Neural cell (in vitro differentiated cells): ENCODE results near the gene OGA. TPM values are rescaled to one million over a fixed set of nuclear protein-coding genes. Genes with fewer than 3 reads are reported as not detected.
A peak's percentile ranks its signal among the peaks of the same experiment; 100 is the strongest.

ENCODE experiments used
- H2AFZ ChIP-seq: fragments of 200-600, 300-800 bp; sonication (generic), shearing (Covaris generic); 2 replicates; pipeline ENCODE4 v1.6.0; 2014; ENCODE audit warnings: low read depth, mild to moderate bottlenecking, antibody characterized with exemption, low read length, moderate library complexity
- H3F3A ChIP-seq: fragments of 200-600 bp; shearing (Covaris generic); 2 replicates; pipeline ENCODE4 v1.6.1; 2016; ENCODE audit warnings: mild to moderate bottlenecking, moderate library complexity, mixed read lengths, antibody characterized with exemption, low read length; ENCODE audit not compliant: insufficient read depth, poor library complexity, severe bottlenecking
- H3K27ac ChIP-seq: fragments of 200-600, 300-800 bp; sonication (generic), shearing (Covaris generic); 2 replicates; pipeline ENCODE4 v1.5.1; 2014; ENCODE audit warnings: mild to moderate bottlenecking, low read length, moderate library complexity
- H3K27me3 ChIP-seq: fragments of 300-800, 200-600 bp; sonication (generic), shearing (Covaris generic); 2 replicates; pipeline ENCODE4 v1.6.0; 2014; ENCODE audit warnings: mild to moderate bottlenecking, low read depth, low read length, moderate library complexity; ENCODE audit not compliant: insufficient read depth
- H3K36me3 ChIP-seq: fragments of 300-800, 200-600 bp; sonication (generic), shearing (Covaris generic); 2 replicates; pipeline ENCODE4 v1.5.1; 2014; ENCODE audit warnings: mild to moderate bottlenecking, antibody characterized with exemption, low read length, moderate library complexity; ENCODE audit not compliant: insufficient read depth
- H3K4me2 ChIP-seq: fragments of 300-800, 200-600 bp; sonication (generic), shearing (Covaris generic); 2 replicates; pipeline ENCODE4 v1.6.0; 2014; ENCODE audit warnings: mild to moderate bottlenecking, low read length
- H3K4me3 ChIP-seq: fragments of 300-800, 200-600 bp; sonication (generic), shearing (Covaris generic); 2 replicates; pipeline ENCODE4 v1.5.1; 2014; ENCODE audit warnings: mild to moderate bottlenecking, low read length, moderate library complexity
- H3K79me2 ChIP-seq: fragments of 200-600 bp; shearing (Covaris generic); replicated peaks from 2 replicates; pipeline ENCODE4 v1.6.0; 2014; ENCODE audit warnings: mild to moderate bottlenecking, low read length, moderate library complexity; ENCODE audit not compliant: insufficient read depth
- H3K9ac ChIP-seq: fragments of 300-800, 200-600 bp; sonication (generic), shearing (Covaris generic); 2 replicates; pipeline ENCODE4 v1.6.1; 2016; ENCODE audit warnings: mild to moderate bottlenecking, low read length, mixed read lengths
- H3K9me2 ChIP-seq: fragments of 200-600 bp; shearing (Covaris generic); 2 replicates; pipeline ENCODE4 v1.6.1; 2016; ENCODE audit warnings: mild to moderate bottlenecking, low read length, mixed read lengths; ENCODE audit not compliant: insufficient read depth
- H3K9me3 ChIP-seq: fragments of 200-600, 300-800 bp; sonication (generic), shearing (Covaris generic); 2 replicates; pipeline ENCODE4 v1.6.1; 2016; ENCODE audit warnings: mild to moderate bottlenecking, mixed run types, low read length, moderate library complexity, mixed read lengths
- H4K20me1 ChIP-seq: fragments of 200-600 bp; shearing (Covaris generic); 2 replicates; pipeline ENCODE4 v1.6.1; 2016; ENCODE audit warnings: mild to moderate bottlenecking, mixed run types; ENCODE audit not compliant: insufficient read depth
- CTCF ChIP-seq: fragments of 450-650 bp; IDR thresholded peaks from 2 replicates; pipeline ENCODE4 v1.5.1; 2014; ENCODE audit warnings: antibody characterized with exemption, mild to moderate bottlenecking, moderate library complexity; ENCODE audit not compliant: poor library complexity, severe bottlenecking
- EP300 ChIP-seq: fragments of 450-650 bp; conservative IDR thresholded peaks from 2 replicates; pipeline ENCODE4 v1.6.1; 2014; ENCODE audit warnings: antibody characterized with exemption, mild to moderate bottlenecking, moderate library complexity; ENCODE audit not compliant: poor library complexity, severe bottlenecking
- EZH2 ChIP-seq: fragments of 200-600, 300-800 bp; shearing (Covaris generic), sonication (generic); IDR thresholded peaks from 2 replicates; pipeline ENCODE4 v1.6.1; 2014; ENCODE audit warnings: antibody characterized with exemption, low read length, borderline replicate concordance, mild to moderate bottlenecking; ENCODE audit not compliant: insufficient read depth, poor library complexity, severe bottlenecking
- MXI1 ChIP-seq: fragments of 450-650 bp; conservative IDR thresholded peaks from 2 replicates; pipeline ENCODE4 v1.6.1; 2014; ENCODE audit warnings: antibody characterized with exemption, mild to moderate bottlenecking; ENCODE audit not compliant: poor library complexity, severe bottlenecking
- POLR2AphosphoS5 ChIP-seq: IDR thresholded peaks from 2 replicates; pipeline ENCODE4 v1.6.1; 2012
- RAD21 ChIP-seq: fragments of 450-650 bp; conservative IDR thresholded peaks from 2 replicates; pipeline ENCODE4 v1.6.1; 2014; ENCODE audit warnings: antibody characterized with exemption, mild to moderate bottlenecking, moderate library complexity
- REST ChIP-seq: IDR thresholded peaks from 2 replicates; pipeline ENCODE4 v1.6.1; 2012; ENCODE audit warnings: borderline replicate concordance
- SMC3 ChIP-seq: fragments of 450-650 bp; conservative IDR thresholded peaks from 2 replicates; pipeline ENCODE4 v1.6.1; 2014; ENCODE audit warnings: antibody characterized with exemption, mild to moderate bottlenecking, moderate library complexity; ENCODE audit not compliant: poor library complexity
- TAF1 ChIP-seq: IDR thresholded peaks from 2 replicates; pipeline ENCODE4 v1.6.1; 2012; ENCODE audit warnings: low read depth
- polyA plus RNA-seq: library from polyadenylated mRNA; depleted of rRNA; stranded (reverse); fragments of >200 nt; gene quantifications from 2 replicates; pipeline ENCODE4 v1.2.3, GENCODE V29; 2014

Gene OGA
- polyA plus RNA-seq, 1 donor from 2014 or later = 357 TPM

DNA sequence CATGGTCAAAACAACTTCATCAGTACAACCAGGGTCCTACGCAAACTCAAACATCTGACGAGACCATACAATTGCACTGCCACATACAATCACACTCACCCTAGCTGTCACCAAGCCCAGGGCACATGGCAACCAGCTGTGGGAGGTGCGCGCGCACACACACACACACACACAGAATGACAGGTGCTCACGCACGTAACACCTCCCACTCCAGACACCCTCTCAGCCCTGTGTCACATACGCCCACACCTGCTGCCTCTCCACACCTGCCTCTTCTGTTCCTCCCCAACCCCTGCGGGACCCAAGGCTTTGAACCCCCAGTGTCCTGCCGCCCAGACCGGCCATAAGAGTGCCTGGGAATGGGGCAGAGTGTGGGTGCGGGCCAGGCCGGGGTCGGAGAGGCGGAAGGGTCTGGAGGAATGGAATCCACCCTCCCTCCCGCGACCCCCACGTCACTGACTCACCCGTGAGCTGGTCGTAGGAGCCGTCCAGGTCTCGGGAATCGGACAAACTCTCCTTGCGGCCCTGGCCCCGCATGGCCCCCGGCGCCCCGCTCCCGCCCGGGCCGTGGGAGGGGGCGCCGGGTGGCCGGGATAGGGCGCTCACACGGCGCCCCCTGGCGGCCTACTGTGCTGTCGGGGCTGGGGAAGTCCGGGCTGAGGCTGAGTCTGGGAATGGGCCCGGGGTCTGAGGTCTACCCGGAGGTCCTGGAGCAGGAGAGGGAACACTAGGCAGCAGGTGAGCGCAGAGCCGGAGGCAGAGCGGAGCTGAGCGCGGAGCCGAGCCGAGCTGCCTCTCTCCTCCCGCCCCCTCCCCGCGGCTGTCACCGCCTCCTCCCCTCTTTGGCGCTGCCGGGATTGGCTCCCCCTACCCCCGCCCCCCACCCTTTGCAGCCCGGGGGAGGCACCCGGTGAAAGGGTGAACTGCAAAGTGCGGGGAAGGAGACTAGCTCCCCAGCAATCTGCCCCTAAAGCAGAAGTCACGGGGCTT lies 25.1 kb upstream of the OGA start, which contains the start of gene KCNIP2:
Gene KCNIP2, minus strand, starts transcription at position 769 of the 990 bp plus-strand sequence. Its CDS starts 232 bp downstream, at position 537.
- Histone ChIP-seq H3K27ac (no peak within 1 kb of the TSS), H3K9me3 (no peaks in the 10 kb centered on the region), H3K9me2 (no peaks in the 10 kb centered on the region), H3K9ac (peak within 1 kb of the TSS; percentile 29), H2AFZ (no peak within 1 kb of the TSS), H3K79me2 (no peaks in the 10 kb centered on the region), H3K4me3 (peak within 1 kb of the TSS; percentile 60), H4K20me1 (no peaks in the 10 kb centered on the region), H3K4me2 (no peak within 1 kb of the TSS), H3K27me3 (peaks cover 26% of the 10 kb centered on the region), H3F3A (no peaks in the 10 kb centered on the region), H3K36me3 (no peaks in the 10 kb centered on the region)
- TF ChIP-seq EZH2 = no peak
- TF ChIP-seq CTCF = peak; percentile 72
- no peak for TF ChIP-seq RAD21
- TF ChIP-seq EP300 = no peak
- TF ChIP-seq POLR2AphosphoS5 = no peak
- peak; percentile 42 for TF ChIP-seq SMC3
- no peak for TF ChIP-seq MXI1

DNA sequence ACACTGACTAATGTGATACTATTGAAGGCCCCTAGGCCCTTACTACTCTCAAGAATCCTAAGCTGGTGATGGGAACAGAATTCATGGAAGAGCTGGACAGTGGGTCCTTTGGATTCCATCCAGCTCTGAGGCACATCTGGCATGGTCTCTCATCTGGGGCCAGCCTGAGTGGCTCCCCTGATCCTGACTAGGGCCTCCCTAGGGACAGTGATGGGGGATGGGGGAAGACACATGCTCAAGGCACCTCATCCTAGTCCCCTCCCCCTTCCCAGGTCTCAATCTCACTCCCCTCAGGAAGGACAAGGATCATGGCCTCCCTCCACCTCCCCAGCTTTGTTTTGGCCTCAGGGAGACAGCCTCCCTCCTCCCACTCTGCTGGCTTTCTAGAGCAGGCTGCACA lies 23.6 kb upstream of the OGA start:
- H2AFZ ChIP-seq = no peak overlapping the region
- no peak overlapping the region for H3K27ac ChIP-seq
- no peak overlapping the region for H3K9ac ChIP-seq
- no peaks in the 10 kb centered on the region for H3K36me3 ChIP-seq
- no peaks in the 10 kb centered on the region for H3K79me2 ChIP-seq
- H3K27me3 ChIP-seq = peaks cover 26% of the 10 kb centered on the region
- no peak overlapping the region for H3K4me3 ChIP-seq
- H3K9me2 ChIP-seq = no peaks in the 10 kb centered on the region
- no peak overlapping the region for H3K4me2 ChIP-seq
- H3F3A ChIP-seq = no peaks in the 10 kb centered on the region
- TF ChIP-seq MXI1 = no peak
- no peak for TF ChIP-seq TAF1
- TF ChIP-seq EZH2 = no peak
- TF ChIP-seq SMC3 = no peak
- TF ChIP-seq REST = no peak
- TF ChIP-seq RAD21 = no peak
- H4K20me1 ChIP-seq = no peaks in the 10 kb centered on the region
- H3K9me3 ChIP-seq = no peaks in the 10 kb centered on the region
